ENCODE results near the gene TOLLIP.
"Not testable (repeated sequence)": the region's sequence is repeated elsewhere in the genome, so short reads cannot be mapped to it uniquely, and the experiment has no call there.

The TOLLIP gene

DNA sequence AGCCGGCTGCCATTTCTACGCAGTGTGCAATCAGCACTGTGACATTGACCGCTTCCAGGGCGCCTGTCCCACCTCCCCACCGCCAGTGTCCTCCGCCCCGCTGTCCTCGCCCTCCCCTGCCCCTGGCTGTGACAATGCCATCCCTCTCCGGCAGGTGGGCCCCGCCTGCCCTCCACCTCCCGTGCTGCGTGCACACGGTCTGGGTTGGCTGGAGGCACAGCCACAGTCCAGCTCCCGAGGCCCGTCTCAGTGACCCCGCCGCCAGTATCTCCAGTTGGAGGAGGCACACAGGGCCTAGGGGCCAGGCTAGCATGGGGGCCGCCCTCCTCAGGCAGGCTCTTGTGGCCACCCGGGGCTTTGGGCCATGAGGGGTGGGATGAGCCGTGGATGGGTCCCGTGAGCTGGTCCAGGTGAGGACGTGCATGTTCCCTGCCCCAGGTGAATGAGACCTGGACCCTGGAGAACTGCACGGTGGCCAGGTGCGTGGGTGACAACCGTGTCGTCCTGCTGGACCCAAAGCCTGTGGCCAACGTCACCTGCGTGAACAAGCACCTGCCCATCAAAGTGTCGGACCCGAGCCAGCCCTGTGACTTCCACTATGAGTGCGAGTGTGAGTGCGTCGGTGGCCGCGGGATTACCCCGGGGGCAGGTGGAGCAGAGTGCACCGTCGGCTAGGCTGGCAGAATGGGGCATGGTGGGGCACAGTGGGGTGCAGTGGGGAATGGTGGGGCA, 56.9 kb downstream of the TOLLIP start:
- no peak overlapping the region for H3K4me3 Mint-ChIP-seq
- H3K27ac Mint-ChIP-seq: no peak overlapping the region
- ATAC-seq (replicated peaks) (no peak), DNase-seq (no peak)
- H3K9me3 Mint-ChIP-seq: no peaks in the 10 kb centered on the region
- H3K36me3 Mint-ChIP-seq (ENCODE audit: insufficient read depth): no peaks in the 10 kb centered on the region
- H3K4me1 Mint-ChIP-seq (ENCODE audit: low read depth in 2 of 2): peaks cover 3 to 6% of the 10 kb centered on the region in 2 donors
- no peaks in the 10 kb centered on the region for H3K27me3 Mint-ChIP-seq

DNA sequence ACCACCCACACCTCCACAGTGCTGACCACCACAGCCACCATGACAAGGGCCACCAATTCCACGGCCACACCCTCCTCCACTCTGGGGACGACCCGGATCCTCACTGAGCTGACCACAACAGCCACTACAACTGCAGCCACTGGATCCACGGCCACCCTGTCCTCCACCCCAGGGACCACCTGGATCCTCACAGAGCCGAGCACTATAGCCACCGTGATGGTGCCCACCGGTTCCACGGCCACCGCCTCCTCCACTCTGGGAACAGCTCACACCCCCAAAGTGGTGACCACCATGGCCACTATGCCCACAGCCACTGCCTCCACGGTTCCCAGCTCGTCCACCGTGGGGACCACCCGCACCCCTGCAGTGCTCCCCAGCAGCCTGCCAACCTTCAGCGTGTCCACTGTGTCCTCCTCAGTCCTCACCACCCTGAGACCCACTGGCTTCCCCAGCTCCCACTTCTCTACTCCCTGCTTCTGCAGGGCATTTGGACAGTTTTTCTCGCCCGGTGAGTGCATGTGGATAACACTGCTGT, 58.1 kb downstream of the TOLLIP start:
- Mint-ChIP-seq H3K27me3 (no peaks in the 10 kb centered on the region), H3K36me3 (ENCODE audit: insufficient read depth) (no peaks in the 10 kb centered on the region), H3K4me3 (no peak overlapping the region), H3K27ac (peak overlapping the region in 1 of 2 donors; percentile 89), H3K9me3 (no peaks in the 10 kb centered on the region), H3K4me1 (ENCODE audit: low read depth in 2 of 2) (peaks cover 3 to 6% of the 10 kb centered on the region in 2 donors)
- no peak for ATAC-seq (replicated peaks)
- DNase-seq: no peak

DNA sequence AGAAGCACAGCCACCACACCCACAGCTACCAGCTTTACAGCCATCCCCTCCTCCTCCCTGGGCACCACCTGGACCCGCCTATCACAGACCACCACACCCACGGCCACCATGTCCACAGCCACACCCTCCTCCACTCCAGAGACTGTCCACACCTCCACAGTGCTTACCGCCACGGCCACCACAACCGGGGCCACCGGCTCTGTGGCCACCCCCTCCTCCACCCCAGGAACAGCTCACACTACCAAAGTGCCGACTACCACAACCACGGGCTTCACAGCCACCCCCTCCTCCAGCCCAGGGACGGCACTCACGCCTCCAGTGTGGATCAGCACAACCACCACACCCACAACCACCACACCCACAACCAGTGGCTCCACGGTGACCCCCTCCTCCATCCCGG, 59.0 kb downstream of the TOLLIP start:
- ATAC-seq (replicated peaks): not testable (repeated sequence)

DNA sequence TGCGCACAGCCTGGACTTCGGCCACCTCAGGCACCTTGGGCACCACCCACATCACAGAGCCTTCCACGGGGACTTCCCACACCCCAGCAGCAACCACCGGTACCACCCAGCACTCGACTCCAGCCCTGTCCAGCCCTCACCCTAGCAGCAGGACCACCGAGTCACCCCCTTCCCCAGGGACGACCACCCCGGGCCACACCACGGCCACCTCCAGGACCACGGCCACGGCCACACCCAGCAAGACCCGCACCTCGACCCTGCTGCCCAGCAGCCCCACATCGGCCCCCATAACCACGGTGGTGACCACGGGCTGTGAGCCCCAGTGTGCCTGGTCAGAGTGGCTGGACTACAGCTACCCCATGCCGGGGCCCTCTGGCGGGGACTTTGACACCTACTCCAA, 60.5 kb downstream of the TOLLIP start:
- not testable (repeated sequence) for H3K4me3 Mint-ChIP-seq; DNase-seq; H3K4me1 Mint-ChIP-seq (ENCODE audit: low read depth in 2 of 2); H3K9me3 Mint-ChIP-seq; H3K27me3 Mint-ChIP-seq; H3K36me3 Mint-ChIP-seq (ENCODE audit: insufficient read depth); H3K27ac Mint-ChIP-seq; ATAC-seq (replicated peaks)

More for the DNA sequence above, 59.0 kb downstream of the TOLLIP start:
- not testable (repeated sequence) for H3K27me3 Mint-ChIP-seq; DNase-seq; H3K4me1 Mint-ChIP-seq (ENCODE audit: low read depth in 2 of 2); H3K4me3 Mint-ChIP-seq; H3K9me3 Mint-ChIP-seq; H3K36me3 Mint-ChIP-seq (ENCODE audit: insufficient read depth)
- H3K27ac Mint-ChIP-seq: peak overlapping the region in 1 of 2 donors; percentile 89

DNA sequence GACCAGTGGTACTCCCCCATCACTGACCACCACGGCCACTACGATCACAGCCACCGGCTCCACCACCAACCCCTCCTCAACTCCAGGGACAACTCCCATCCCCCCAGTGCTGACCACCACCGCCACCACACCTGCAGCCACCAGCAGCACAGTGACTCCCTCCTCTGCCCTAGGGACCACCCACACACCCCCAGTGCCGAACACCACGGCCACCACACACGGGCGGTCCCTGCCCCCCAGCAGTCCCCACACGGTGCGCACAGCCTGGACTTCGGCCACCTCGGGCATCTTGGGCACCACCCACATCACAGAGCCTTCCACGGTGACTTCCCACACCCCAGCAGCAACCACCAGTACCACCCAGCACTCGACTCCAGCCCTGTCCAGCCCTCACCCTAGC, 62.4 kb downstream of the TOLLIP start:
- H3K4me1 Mint-ChIP-seq (ENCODE audit: low read depth in 2 of 2): peaks cover 1 to 14% of the 10 kb centered on the region in 2 donors
- ATAC-seq (replicated peaks); H3K36me3 Mint-ChIP-seq (ENCODE audit: insufficient read depth); H3K27ac Mint-ChIP-seq; H3K9me3 Mint-ChIP-seq; H3K4me3 Mint-ChIP-seq; DNase-seq; H3K27me3 Mint-ChIP-seq: not testable (repeated sequence)

DNA sequence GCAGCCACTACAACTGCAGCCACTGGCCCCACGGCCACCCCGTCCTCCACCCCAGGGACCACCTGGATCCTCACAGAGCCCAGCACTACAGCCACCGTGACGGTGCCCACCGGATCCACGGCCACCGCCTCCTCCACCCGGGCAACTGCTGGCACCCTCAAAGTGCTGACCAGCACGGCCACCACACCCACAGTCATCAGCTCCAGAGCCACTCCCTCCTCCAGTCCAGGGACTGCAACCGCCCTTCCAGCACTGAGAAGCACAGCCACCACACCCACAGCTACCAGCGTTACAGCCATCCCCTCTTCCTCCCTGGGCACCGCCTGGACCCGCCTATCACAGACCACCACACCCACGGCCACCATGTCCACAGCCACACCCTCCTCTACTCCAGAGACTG, 63.1 kb downstream of the TOLLIP start:
- not testable (repeated sequence) for H3K27me3 Mint-ChIP-seq; ATAC-seq (replicated peaks); H3K4me3 Mint-ChIP-seq; H3K9me3 Mint-ChIP-seq; H3K36me3 Mint-ChIP-seq (ENCODE audit: insufficient read depth); DNase-seq; H3K27ac Mint-ChIP-seq
- H3K4me1 Mint-ChIP-seq (ENCODE audit: low read depth in 2 of 2): peaks cover 1 to 14% of the 10 kb centered on the region in 2 donors

DNA sequence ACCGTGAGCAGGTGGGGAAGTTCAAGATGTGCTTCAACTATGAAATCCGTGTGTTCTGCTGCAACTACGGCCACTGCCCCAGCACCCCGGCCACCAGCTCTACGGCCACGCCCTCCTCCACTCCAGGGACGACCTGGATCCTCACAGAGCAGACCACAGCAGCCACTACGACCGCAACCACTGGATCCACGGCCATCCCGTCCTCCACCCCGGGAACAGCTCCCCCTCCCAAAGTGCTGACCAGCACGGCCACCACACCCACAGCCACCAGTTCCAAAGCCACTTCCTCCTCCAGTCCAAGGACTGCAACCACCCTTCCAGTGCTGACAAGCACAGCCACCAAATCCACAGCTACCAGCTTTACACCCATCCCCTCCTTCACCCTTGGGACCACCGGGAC, 63.7 kb downstream of the TOLLIP start:
- not testable (repeated sequence) for H3K4me3 Mint-ChIP-seq; H3K27ac Mint-ChIP-seq; H3K36me3 Mint-ChIP-seq (ENCODE audit: insufficient read depth); DNase-seq; H3K27me3 Mint-ChIP-seq; H3K9me3 Mint-ChIP-seq; H3K4me1 Mint-ChIP-seq (ENCODE audit: low read depth in 2 of 2); ATAC-seq (replicated peaks)

DNA sequence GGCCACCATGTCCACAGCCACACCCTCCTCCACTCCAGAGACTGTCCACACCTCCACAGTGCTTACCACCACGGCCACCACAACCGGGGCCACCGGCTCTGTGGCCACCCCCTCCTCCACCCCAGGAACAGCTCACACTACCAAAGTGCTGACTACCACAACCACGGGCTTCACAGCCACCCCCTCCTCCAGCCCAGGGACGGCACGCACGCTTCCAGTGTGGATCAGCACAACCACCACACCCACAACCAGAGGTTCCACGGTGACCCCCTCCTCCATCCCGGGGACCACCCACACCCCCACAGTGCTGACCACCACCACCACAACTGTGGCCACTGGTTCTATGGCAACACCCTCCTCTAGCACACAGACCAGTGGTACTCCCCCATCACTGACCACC, 64.9 kb downstream of the TOLLIP start:
- DNase-seq; H3K4me3 Mint-ChIP-seq; H3K27me3 Mint-ChIP-seq; H3K9me3 Mint-ChIP-seq; ATAC-seq (replicated peaks); H3K27ac Mint-ChIP-seq; H3K36me3 Mint-ChIP-seq (ENCODE audit: insufficient read depth); H3K4me1 Mint-ChIP-seq (ENCODE audit: low read depth in 2 of 2): not testable (repeated sequence)

DNA sequence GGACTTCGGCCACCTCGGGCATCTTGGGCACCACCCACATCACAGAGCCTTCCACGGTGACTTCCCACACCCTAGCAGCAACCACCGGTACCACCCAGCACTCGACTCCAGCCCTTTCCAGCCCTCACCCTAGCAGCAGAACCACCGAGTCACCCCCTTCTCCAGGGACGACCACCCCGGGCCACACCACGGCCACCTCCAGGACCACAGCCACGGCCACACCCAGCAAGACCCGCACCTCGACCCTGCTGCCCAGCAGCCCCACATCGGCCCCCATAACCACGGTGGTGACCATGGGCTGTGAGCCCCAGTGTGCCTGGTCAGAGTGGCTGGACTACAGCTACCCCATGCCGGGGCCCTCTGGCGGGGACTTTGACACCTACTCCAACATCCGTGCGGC, 65.9 kb downstream of the TOLLIP start:
- H3K9me3 Mint-ChIP-seq; H3K4me1 Mint-ChIP-seq (ENCODE audit: low read depth in 2 of 2); H3K36me3 Mint-ChIP-seq (ENCODE audit: insufficient read depth); ATAC-seq (replicated peaks); DNase-seq; H3K4me3 Mint-ChIP-seq; H3K27ac Mint-ChIP-seq; H3K27me3 Mint-ChIP-seq: not testable (repeated sequence)

DNA sequence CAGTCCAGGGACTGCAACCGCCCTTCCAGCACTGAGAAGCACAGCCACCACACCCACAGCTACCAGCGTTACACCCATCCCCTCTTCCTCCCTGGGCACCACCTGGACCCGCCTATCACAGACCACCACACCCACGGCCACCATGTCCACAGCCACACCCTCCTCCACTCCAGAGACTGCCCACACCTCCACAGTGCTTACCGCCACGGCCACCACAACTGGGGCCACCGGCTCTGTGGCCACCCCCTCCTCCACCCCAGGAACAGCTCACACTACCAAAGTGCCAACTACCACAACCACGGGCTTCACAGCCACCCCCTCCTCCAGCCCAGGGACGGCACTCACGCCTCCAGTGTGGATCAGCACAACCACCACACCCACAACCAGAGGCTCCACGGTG, 66.7 kb downstream of the TOLLIP start:
- H3K27ac Mint-ChIP-seq: peak overlapping the region in 1 of 2 donors; percentile 89

DNA sequence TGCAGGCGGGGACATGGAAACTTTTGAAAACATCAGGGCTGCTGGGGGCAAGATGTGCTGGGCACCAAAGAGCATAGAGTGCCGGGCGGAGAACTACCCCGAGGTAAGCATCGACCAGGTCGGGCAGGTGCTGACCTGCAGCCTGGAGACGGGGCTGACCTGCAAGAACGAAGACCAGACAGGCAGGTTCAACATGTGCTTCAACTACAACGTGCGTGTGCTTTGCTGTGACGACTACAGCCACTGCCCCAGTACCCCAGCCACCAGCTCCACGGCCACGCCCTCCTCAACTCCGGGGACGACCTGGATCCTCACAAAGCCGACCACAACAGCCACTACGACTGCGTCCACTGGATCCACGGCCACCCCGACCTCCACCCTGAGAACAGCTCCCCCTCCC, 67.1 kb downstream of the TOLLIP start:
- ATAC-seq (replicated peaks) (no peak), DNase-seq (no peak)
- Mint-ChIP-seq H3K9me3 (no peaks in the 10 kb centered on the region), H3K4me3 (no peak overlapping the region), H3K4me1 (ENCODE audit: low read depth in 2 of 2) (peaks cover 1 to 7% of the 10 kb centered on the region in 2 donors), H3K27ac (peak overlapping the region in 1 of 2 donors; percentile 89), H3K36me3 (ENCODE audit: insufficient read depth) (peaks cover 2% of the 10 kb centered on the region), H3K27me3 (no peaks in the 10 kb centered on the region)

More for the DNA sequence above, 66.7 kb downstream of the TOLLIP start:
- not testable (repeated sequence) for ATAC-seq (replicated peaks); H3K36me3 Mint-ChIP-seq (ENCODE audit: insufficient read depth); H3K9me3 Mint-ChIP-seq; H3K4me3 Mint-ChIP-seq; DNase-seq; H3K27me3 Mint-ChIP-seq; H3K4me1 Mint-ChIP-seq (ENCODE audit: low read depth in 2 of 2)

DNA sequence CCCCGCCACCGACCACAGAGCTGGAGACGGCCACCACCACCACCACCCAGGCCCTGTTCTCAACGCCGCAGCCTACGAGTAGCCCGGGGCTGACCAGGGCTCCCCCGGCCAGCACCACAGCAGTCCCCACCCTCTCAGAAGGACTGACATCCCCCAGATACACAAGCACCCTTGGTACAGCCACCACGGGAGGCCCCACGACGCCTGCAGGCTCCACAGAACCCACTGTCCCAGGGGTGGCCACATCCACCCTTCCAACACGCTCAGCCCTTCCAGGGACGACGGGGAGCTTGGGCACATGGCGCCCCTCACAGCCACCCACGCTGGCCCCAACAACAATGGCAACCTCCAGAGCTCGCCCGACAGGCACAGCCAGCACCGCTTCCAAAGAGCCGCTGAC, 67.7 kb downstream of the TOLLIP start:
- peaks cover 1 to 7% of the 10 kb centered on the region in 2 donors for H3K4me1 Mint-ChIP-seq (ENCODE audit: low read depth in 2 of 2)
- DNase-seq: no peak
- peaks cover 3% of the 10 kb centered on the region for H3K36me3 Mint-ChIP-seq (ENCODE audit: insufficient read depth)
- H3K4me3 Mint-ChIP-seq: no peak overlapping the region
- no peaks in the 10 kb centered on the region for H3K27me3 Mint-ChIP-seq
- no peaks in the 10 kb centered on the region for H3K9me3 Mint-ChIP-seq
- no peak for ATAC-seq (replicated peaks)
- no peak overlapping the region for H3K27ac Mint-ChIP-seq

DNA sequence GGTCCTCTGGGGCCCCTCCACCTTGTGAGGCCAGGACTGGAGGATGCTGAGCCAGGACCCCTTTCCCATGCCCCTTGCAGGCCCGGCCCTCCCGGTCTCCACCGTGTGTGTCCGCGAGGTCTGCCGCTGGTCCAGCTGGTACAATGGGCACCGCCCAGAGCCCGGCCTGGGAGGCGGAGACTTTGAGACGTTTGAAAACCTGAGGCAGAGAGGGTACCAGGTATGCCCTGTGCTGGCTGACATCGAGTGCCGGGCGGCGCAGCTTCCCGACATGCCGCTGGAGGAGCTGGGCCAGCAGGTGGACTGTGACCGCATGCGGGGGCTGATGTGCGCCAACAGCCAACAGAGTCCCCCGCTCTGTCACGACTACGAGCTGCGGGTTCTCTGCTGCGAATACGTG, 68.7 kb downstream of the TOLLIP start:
- ATAC-seq (replicated peaks) (no peak), DNase-seq (no peak)
- Mint-ChIP-seq H3K36me3 (ENCODE audit: insufficient read depth) (peaks cover 3% of the 10 kb centered on the region), H3K4me1 (ENCODE audit: low read depth in 2 of 2) (peaks cover 0 to 7% of the 10 kb centered on the region in 2 donors), H3K9me3 (no peaks in the 10 kb centered on the region), H3K27me3 (no peaks in the 10 kb centered on the region), H3K27ac (no peak overlapping the region), H3K4me3 (no peak overlapping the region)

DNA sequence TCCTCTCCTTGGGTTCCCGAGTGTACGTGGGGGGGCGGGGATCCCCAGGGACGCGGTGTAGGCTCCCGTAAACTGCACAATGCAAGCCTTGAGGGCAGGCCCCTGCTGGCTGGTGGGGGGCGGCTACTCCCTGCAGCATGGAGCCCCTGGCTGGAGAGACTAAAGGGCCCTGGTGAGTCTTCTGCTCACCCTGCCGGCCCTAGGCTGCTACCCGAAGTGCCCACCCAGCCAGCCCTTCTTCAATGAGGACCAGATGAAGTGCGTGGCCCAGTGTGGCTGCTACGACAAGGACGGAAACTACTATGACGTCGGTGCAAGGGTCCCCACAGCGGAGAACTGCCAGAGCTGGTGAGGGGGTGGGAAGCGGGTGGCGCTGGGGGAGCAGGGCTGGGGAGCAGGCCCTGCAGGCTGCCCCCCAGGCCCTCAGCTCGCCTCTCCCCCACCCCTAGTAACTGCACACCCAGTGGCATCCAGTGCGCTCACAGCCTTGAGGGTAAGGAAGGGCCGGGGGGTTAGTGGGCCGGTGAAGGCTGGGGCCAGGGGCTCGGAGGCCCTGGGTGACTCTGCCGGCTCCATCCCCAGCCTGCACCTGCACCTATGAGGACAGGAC, 69.7 kb downstream of the TOLLIP start:
- Mint-ChIP-seq H3K4me1 (ENCODE audit: low read depth in 2 of 2) (peaks cover 0 to 7% of the 10 kb centered on the region in 2 donors), H3K9me3 (no peaks in the 10 kb centered on the region), H3K27me3 (no peaks in the 10 kb centered on the region)

More for the DNA sequence above, 69.7 kb downstream of the TOLLIP start:
- H3K36me3 Mint-ChIP-seq (ENCODE audit: insufficient read depth): peaks cover 3% of the 10 kb centered on the region
- H3K27ac Mint-ChIP-seq: no peak overlapping the region
- no peak overlapping the region for H3K4me3 Mint-ChIP-seq
- DNase-seq: no peak
- no peak for ATAC-seq (replicated peaks)
